CD4-positive, alpha-beta T cell treated with Interferon gamma for 1 hour (primary cell): ENCODE results near the gene DNPH1.

Experiments used
- DNase-seq: peaks from one replicate; pipeline ENCODE4 v3.0.0-alpha.2; 2020

DNPH1 gene

DNA sequence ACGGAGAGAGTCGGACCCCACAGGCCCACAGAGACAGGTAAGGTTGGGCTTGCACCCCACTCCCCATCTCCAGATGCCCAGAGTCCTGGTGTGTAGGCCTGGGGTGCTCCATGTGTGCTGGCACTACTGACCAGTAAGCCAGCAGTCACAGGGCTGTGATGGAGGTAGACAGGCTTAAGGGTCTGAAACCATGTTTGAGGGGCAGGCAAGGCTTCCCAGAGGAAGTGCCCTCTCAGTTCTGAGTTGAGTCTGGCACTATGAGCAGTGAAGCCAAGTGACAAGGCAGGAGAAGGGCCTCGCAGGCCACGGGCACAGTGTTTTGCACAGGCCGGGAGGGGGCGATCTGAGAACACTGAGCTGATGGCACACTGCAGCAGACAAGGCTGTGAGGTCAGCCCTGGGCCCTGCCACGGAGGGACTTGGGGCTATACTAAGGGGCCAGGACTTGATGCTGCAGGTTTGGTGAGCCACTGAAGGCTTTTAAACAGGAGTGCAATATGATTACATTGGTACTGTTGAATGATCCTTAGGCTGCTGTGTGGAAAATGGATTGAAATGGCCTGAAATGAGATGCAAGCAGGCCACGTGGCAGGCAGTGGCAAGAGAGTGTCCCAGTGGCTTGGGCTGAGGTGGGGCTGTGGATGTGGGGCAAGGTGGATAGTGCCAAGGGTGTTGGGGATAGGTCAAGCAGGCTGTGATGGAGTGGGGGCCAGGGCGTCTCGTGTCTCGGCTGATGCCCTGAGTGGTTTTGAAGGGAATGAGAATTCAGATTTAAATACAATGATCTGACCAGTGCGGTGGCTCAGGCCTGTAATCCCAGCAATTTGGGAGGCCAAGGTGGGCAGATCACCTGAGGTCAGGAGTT is 34.3 kb upstream of the DNPH1 start:
- DNase-seq = peak; percentile 75

DNA sequence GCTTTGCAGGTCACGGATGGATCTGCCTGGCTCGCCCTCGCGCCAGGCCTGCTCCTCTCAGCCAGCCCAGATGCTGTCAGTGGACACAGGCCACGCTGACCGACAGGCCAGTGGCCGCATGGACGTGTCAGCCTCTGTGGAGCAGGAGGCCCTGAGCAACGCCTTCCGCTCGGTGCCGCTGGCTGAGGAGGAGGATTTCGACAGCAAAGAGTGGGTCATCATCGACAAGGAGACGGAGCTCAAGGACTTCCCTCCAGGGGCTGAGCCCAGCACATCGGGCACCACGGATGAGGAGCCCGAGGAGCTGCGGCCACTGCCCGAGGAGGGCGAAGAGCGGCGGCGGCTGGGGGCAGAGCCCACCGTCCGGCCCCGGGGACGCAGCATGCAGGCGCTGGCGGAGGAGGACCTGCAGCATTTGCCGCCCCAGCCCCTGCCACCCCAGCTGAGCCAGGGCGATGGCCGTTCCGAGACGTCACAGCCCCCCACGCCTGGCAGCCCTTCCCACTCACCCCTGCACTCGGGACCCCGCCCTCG is 33.6 kb upstream of the DNPH1 start:
- no peak for DNase-seq

DNA sequence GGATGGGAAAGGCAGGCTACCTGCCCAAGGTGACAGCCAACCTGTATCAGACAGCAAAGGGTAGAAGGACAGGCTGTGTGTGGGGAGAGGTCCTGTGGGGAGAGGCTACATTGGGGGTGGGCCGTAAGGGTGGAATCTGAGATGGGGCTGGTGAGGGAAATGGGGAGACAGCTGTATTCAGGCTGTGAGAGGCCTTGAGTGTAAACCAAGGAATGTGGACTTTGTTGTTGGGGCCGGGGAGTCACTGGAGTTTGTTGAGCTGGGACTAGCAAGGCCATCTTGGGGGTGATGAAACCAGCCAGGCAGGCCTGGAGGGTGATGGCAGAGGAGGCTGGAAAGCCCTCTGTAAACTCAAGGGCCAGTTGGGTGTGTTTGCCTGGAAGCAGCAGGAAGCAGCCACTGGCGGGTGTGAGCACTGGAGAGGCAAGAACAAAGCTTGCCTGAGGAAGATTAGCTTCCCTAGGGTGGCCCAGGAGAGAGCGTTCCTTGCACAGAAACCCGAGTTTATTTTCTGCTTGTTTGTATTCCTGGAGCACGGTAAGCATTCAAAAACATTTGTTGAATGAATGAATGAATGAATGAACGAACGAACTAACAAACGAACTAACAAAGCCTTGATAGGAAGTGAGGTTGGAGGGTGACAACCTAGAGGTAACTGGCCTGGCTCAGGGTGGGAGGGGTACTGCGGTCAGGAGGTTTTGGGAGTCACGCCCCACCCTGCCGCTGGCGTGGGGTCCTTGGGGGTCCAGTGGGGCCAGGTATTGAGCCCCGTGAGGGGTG is 32.9 kb upstream of the DNPH1 start:
- DNase-seq = no peak

DNA sequence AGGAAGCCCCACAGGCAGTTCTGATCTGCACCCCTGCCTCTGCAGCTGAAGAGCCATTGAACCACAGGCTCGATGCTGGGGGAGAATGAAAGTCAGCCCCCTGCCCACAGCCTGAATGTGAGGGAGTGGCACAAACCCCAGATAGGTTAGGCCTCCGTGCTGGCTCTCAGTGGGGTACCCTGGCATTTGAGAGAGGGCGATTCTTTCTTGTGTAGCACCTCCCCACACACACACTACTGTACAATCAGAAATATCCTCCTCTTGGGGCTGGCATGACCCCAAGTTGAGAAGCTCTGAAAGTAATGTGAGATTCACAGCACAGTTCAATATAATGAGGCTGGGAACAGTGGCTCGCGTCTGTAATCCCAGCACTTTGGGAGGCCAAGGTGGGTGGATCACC is 31.9 kb upstream of the DNPH1 start:
- no peak for DNase-seq

DNA sequence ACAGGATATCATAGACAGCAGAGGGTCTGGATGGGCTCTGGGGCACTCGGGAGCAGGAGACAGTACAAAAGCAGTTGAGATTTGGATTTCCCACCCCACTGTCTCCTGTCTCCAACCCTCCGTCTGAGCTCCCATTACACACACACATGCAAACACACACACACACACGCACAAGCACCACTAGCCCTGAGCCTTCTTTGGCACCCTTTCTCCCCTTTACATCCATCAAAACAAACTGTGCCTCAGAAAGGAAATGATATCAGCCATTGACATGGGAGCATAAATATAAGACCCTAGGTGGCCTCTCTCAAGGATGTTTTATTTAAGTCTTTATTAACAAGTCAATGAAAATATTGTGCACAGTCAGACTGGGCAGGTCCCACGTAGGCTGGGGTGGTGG is 31.5 kb upstream of the DNPH1 start:
- no peak for DNase-seq

DNA sequence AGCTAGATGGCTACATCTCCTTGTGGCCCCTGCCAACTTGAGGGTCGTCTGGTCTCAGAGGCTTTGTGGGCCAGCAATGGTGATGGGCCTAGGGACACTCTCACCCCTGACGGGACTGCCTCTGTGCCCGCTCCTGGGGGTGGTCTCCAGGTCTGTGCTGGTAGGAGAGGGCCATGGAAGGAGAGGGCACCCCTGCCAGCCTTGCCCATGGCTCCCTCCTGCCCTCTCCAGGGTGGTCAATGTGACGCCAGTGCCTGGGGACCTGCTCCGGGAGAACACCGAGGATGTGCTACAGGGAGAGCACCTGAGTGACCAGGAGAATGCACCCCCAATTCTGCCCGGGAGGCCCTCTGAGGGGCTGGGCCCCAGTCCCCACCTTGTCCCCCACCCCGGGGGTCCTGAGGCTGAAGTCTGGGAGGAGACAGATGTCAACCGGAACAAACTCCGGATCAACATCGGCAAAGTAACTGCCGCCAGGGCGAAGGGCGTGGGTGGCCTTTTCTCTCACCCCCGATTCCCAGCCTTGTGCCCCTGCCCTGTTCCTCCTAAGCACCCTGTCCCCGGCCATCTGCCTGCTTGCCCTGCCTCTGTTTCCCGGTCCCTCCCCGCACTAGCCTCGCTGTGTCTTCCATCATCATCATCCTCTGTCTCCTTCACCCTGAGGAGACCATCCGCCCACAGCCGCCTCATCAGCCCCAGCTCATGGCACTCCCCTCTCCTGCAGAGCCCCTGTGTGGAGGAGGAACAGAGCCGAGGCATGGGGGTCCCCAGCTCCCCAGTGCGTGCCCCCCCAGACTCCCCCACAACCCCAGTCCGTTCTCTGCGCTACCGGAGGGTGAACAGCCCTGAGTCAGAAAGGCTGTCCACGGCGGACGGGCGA is 29.8 kb upstream of the DNPH1 start:
- DNase-seq = no peak

DNA sequence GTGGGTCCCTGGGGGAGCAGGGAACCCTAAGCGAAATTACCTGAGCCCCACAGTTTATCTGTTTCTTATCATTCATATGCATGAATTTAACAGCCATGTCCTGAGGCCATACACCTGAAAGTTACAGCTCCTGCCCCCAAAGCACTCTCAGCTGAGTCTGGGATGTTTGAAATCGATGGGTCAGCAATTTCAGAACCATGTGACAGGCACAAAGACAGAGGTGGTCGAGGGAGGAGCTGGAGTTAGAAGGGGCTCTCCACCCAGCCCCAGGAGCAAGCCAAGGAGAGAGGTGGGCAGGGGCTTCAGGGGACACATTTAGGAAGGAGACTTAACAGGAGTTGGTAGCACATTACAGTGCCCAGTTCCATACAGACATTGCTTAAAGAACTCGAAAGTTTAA is 28.9 kb upstream of the DNPH1 start:
- no peak for DNase-seq

DNA sequence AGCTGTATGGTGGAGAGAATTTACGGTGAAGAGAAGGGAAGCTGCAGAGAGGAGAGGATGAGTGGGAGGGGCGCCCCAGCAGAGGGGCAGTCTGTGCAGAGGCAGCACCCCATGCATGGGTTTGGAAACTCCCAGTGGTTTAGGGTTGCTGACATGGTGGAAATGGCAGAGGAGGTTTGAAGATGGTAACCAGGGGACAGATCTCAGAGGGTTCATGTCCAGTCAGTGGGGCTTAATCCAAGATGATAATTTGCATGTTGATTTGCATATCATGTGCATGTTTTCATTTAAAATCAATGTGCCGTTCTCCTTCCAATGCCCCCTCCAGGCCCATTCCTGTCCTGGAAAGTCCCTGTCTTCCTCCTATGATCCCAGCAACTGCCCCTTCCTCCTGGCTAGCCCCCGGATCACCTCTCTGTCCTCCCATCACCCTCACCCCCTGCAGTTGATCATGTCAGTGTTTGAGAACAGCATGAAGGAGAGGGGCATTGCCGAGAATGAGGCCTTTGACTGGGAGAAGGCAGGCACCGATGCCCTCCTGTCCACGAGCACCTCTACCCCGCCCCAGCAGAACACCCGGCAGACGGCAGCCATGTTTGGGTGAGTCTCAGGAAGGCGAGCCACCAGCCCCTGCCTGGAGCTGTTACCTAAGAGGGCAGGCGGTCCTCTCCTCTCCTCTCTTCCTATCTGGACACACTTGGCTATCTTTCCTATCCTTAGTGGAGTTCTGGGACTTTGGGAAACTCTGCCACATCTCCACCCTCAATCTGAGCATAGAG is 28.3 kb upstream of the DNPH1 start:
- no peak for DNase-seq

DNA sequence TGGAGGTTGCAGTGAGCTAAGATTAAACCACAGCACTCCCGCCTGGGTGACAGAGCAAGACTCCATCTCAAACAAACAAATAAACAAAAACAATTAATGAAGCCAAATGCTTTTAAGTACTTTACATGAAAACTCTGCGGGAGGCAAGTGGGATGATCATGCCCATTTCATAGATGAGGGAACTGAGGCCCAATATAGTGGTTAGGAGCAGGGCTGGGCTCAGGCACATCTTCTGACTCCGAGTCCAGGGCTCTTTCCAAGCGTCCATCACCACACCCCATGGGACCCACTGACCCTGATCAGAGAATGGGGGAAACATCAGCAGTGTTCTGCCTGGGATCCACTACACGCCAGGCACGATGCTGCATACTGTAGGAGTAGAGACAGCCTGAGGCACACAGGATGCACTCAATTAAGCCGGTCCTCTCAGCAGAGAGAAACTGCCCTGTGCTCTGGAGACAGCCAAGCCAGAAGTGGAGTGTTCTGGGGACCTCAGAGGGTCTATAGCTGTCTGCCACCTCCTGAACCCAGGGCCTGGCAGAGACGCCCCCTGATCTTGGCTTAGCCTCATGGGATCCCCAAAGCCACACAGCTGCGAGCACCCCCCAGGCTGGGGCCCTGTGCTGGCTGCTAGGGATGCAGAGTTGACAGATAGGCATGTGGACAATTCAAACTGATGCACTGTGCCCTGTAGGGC is 27.5 kb upstream of the DNPH1 start:
- no peak for DNase-seq

DNA sequence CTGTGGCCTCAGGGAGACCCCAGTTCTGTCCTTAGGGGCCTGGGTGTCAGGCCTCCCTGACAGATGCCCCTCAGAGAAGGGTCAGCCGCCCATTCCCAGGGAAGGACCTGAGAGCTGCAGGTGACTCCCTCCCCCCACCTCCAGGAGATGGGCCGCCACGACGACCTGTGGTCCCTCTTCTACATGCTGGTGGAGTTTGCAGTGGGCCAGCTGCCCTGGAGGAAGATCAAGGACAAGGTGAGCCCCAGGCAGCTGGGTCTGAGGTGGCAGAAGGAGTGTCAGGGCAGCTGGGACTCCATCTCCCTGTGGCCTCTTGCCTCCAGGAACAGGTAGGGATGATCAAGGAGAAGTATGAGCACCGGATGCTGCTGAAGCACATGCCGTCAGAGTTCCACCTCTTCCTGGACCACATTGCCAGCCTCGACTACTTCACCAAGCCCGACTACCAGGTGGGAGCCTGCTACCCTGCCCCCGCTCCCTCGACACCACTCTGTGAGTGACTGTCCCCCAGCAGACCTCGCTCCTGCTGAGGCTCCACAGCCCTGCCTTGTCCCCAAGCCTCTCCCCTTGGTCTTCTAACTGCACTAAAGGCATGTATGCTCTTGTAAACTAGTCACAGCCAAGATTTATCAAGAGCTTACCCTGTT is 26.2 kb upstream of the DNPH1 start:
- DNase-seq = no peak

DNA sequence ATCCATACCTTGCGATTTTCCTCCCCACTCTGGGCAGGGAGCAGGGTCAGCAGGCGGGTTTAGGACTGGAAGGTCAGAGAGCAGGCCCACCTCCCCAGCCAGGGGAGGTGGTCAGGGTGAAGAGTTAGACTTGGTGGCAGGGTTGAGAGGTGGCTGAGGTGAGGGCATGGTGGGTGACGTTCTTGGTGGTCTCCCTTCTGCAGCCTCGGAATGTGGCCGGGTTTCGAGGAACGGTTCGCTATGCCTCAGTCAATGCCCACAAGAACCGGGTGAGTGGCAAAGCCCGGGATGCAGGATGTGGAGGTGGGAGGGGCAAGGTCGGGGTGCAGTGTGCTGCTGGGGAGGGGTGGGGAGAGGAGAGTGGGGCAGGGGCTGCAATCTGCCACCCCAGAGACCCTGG is 25.6 kb upstream of the DNPH1 start:
- no peak for DNase-seq

DNA sequence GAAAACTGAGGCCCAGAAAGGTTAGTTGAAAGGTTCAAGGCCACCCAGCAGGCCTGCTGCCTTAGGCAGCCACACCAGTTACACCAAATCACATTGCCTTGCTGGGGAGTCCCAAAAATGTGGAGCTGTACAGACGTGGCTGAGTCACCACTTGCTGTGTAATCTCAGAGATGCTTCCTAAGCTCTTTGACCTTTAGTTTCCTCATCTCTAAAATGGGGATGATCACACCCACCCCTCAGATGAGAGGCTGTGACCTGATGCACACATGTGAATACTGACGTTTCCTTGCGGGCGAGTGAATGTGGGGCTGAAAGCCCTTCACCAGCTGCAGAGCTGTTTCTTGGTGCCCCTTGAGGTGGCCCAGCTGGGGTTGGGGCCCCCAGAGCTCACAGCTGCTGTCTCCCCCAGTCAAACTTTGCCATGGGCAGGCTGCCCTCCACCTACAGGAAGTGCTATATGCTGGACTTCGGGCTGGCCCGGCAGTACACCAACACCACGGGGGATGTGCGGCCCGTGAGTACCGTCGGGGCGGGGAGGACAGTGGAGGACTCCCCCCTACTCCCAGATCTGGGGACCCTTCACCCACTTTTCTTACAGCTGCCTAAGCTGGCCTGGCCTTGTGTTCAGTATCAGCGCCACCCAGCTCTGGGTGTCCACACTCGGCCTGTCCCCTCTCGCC is 25.0 kb upstream of the DNPH1 start:
- no peak for DNase-seq

DNA sequence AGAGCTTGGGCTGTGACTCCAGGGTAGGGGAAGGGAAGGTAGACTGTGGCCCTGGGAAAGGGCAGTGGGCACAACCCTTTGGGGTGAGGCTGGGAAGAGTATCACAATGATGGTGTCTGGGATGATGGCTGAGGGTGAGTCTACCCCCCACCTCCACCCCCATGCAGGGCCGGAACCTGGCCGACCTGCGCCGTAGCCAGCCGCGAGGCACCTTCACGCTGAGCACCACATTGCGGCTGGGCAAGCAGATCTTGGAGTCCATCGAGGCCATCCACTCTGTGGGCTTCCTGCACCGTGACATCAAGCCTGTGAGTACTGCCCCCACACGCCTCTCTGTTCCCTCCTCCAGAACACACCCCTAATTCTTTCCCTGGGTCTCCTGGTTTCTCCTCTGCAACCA is 24.1 kb upstream of the DNPH1 start:
- DNase-seq = no peak

DNA sequence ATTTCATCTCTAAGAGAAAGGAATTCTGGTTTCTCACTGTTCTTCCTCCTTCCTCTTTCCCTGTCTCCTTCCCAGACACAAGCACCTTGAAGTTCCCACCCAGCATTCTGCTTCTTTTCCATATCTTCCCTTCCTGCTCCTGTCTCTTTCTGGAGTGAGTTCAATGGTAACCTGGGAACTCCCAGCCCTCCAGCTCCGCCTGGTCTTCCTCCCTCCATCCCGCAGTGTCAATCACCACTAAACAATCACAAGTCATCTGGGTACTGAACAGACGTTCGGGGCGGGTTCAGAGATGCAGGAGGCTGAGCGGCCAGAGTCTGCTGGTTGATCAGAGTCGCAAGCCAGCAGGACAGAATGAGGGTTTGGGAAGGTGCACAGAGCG is 21.7 kb upstream of the DNPH1 start:
- no peak for DNase-seq

DNA sequence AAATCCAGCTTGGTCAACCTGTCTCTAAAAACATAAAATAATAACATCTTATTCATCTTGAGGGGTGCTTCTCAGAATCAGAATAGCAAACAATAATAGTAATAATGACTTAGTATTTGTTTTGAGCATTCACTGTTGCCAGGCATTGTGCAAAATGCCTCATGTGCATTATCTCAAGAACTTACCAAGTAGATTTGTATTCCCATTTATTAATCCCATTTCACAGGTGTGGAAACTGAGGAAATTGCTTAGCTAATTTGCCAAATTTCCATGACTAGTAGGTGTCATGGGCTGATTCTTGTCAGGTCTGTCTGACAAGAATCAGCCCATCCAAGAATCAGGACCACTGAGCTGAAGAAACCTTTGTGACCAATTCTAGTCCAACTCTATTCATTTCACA is 19.5 kb upstream of the DNPH1 start:
- DNase-seq = no peak

DNA sequence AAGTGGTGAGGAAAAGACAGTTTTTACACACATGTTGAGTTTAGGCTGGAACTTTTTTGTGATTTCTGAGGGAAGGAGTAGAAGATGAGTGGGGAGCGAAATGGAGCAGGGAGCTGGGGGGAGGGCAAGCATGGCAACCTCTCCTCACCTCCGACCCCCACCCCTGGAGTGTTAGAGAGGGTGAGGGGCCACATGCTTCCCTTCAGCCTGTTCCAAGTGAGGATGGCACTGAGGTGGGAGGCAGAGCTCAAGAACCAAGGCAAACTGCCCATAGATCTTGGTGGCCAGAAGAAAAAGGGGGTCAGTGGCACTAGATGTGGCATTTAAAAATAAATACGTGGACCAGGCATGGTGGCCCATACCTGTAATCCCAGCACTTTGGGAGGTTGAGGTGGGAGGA is 18.8 kb upstream of the DNPH1 start:
- no peak for DNase-seq

DNA sequence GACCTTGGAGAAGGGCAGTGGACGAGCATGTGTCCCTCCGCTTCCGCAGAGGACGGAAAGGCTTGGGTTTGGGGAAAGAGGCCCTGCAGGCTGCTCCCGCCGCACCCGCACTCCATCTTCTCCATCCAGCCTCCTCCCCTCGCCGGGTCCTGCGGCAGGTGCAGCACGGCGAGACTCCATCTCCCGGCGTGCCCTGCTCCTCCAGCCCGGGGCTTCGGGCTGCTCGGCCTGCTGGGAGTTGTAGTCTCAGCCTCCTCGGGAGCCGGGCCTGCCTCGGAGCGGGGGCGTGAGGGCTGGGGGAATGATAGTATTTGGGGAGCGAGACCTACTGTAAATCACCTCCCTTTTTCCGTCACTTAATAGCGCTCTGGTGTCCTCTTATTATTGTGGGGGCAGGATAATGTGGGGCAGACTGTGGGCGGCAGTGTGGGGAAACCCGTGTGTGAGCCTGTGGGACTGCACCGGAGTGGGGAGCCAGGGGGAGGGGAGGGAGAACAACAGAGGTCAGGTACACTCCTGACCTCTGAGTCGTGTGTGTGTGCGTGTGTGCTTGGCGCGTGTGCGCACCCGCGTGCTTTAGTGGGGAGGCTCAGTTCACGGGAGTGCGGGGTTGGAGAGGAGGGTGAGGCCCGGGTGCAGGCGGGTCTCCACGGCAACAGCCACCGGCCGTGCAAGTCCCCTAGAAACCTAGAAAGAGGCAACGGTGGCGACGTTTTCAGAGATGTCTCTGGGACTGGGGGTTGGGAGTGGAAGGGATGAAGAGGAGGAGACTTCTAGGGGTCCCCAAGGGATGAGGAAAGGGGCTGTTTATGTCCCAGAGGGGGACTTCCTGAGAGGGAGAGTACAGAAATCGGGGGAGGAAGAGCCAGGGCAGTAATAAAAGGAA is 18.1 kb upstream of the DNPH1 start:
- DNase-seq = peak; percentile 79

DNA sequence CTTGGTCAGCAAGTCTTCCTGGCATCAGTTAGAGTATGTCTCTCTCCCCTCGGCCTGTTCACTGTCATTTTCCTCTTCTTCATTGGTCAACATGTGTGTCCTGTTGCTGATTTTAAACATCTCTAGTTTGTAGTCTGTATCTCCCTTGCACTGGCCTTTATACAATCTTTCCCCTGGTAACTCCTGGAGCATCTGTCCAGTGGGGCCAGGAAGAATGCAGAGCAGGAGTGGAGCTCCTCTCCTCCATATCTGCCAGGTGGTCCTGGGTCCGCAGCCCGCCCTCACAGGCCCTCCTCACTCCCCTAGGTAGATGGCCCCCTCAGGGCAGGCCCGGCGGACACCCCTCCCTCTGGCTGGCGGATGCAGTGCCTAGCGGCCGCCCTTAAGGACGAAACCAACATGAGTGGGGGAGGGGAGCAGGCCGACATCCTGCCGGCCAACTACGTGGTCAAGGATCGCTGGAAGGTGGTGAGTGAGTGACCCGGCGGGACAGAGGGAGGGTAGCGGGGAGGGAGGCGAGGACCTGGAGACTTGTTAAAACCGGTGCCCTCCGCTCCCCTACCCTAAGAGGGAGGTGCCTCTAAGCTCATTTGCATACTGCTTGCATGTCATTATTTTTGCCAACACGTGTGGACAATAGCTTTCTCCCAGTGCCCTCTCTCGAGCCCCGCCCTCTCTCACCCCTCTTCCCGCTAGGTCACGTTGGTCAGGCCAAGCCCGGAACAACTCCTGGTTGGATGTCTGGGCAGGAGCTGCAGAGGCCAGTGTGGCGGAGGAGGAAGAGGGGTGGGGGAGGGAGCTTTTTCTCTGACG is 17.2 kb upstream of the DNPH1 start:
- DNase-seq = no peak
